OCI-LY7 (cell line): ENCODE measurements around the gene MYO16. TPM values are rescaled to one million over a fixed set of nuclear protein-coding genes. Genes with fewer than 3 reads are reported as not detected.

Source experiments
- BruUV-seq: library from RNA; stranded (reverse); fragments of 400-500 nt; replicated peaks from 2 replicates; lab custom pipeline; 2021; lab: Mats Ljungman, UMichigan
- CTCF ChIA-PET: fragments of 300-600 bp; sonication (Branson Sonifier 250); formaldehyde crosslinking; loops from one replicate; lab custom pipeline; 2022; ENCODE audit warnings: antibody characterized with exemption; ENCODE audit not compliant: unreplicated experiment; lab: Charles Lee
- POLR2A ChIA-PET: fragments of 300-600 bp; sonication (Branson Sonifier 250); formaldehyde crosslinking; loops from one replicate; lab custom pipeline; 2022; ENCODE audit warnings: antibody characterized with exemption; lab: Charles Lee
- DNase-seq: peaks from one replicate; pipeline ENCODE4 v3.0.0-alpha.2; 2015; ENCODE audit warnings: low spot score
- H2AFZ ChIP-seq: fragments of 200-600 bp; sonication (generic), shearing (Covaris generic); 2 replicates; pipeline ENCODE4 v1.6.1; 2014; ENCODE audit warnings: mild to moderate bottlenecking, antibody characterized with exemption, low read length, moderate library complexity
- H3K27ac ChIP-seq: fragments of 200-600 bp; sonication (generic); 2 replicates; pipeline ENCODE4 v1.5.1; 2014; ENCODE audit warnings: mixed run types, low read depth, mild to moderate bottlenecking, moderate library complexity, low read length, inconsistent platforms; ENCODE audit not compliant: poor library complexity, severe bottlenecking
- H3K36me3 ChIP-seq: fragments of 200-600 bp; sonication (generic); 2 replicates; pipeline ENCODE4 v1.6.1; 2014; ENCODE audit warnings: mild to moderate bottlenecking, antibody characterized with exemption, low read length, moderate library complexity, mixed read lengths; ENCODE audit not compliant: insufficient read depth
- H3K4me1 ChIP-seq: fragments of 200-600 bp; sonication (generic); 2 replicates; pipeline ENCODE4 v1.5.1; 2014; ENCODE audit warnings: mild to moderate bottlenecking, low read length; ENCODE audit not compliant: insufficient read depth, poor library complexity, severe bottlenecking
- H3K4me2 ChIP-seq: fragments of 200-600 bp; sonication (generic); 2 replicates; pipeline ENCODE4 v1.6.1; 2014; ENCODE audit warnings: mild to moderate bottlenecking, low read length
- H3K4me3 ChIP-seq: fragments of 200-600 bp; sonication (generic); 2 replicates; pipeline ENCODE4 v1.5.1; 2014; ENCODE audit warnings: mild to moderate bottlenecking, low read depth, low read length; ENCODE audit not compliant: poor library complexity, severe bottlenecking
- H3K79me2 ChIP-seq: fragments of 200-600 bp; sonication (generic); 2 replicates; pipeline ENCODE4 v1.6.1; 2016; ENCODE audit warnings: low read depth, mild to moderate bottlenecking, low read length, moderate library complexity, mixed read lengths; ENCODE audit not compliant: insufficient read depth
- H3K9me2 ChIP-seq: fragments of 200-600 bp; sonication (generic); 2 replicates; pipeline ENCODE4 v1.6.1; 2016; ENCODE audit warnings: mild to moderate bottlenecking, low read length, mixed read lengths; ENCODE audit not compliant: insufficient read depth
- H3K9me3 ChIP-seq: fragments of 200-600 bp; sonication (generic); 2 replicates; pipeline ENCODE4 v1.6.1; 2014; ENCODE audit warnings: mild to moderate bottlenecking, mixed run types, low read length, mixed read lengths
- H4K20me1 ChIP-seq: fragments of 200-600 bp; sonication (generic); 2 replicates; pipeline ENCODE4 v1.6.1; 2014; ENCODE audit warnings: mild to moderate bottlenecking, antibody characterized with exemption, low read length, moderate library complexity, mixed read lengths; ENCODE audit not compliant: insufficient read depth
- CTCF ChIP-seq: fragments of 200-600 bp; sonication (generic); conservative IDR thresholded peaks from 2 replicates; pipeline ENCODE4 v1.5.1; 2014; ENCODE audit warnings: mild to moderate bottlenecking, antibody characterized with exemption, low read length, moderate library complexity, mixed read lengths
- EZH2phosphoT487 ChIP-seq: fragments of 200-600 bp; sonication (generic); IDR thresholded peaks from 2 replicates; pipeline ENCODE4 v1.6.1; 2018; ENCODE audit warnings: low read depth, borderline replicate concordance, mild to moderate bottlenecking, mixed run types, antibody characterized with exemption, low read length, moderate library complexity, mixed read lengths
- intact Hi-C: fragments of 100-400 bp; cut with micrococcal nuclease; formaldehyde crosslinking; loops from one replicate; pipeline ENCODE4 v1.10.0; 2022; ENCODE audit not compliant: unreplicated experiment
- total RNA-seq, 2 experiments: library from RNA; depleted of rRNA in 1 of 2; stranded (reverse); fragments of >200 nt in 1 of 2; shearing (Covaris generic) in 1 of 2; gene quantifications; 2 replicates each; pipeline ENCODE4 v1.2.3, GENCODE V29; 2014 to 2022

MYO16 gene
- total RNA-seq, 2 experiments from 2014 or later: 0.06 TPM; not detected in 1

- Histone ChIP-seq H3K9me3 (no peaks in the 10 kb centered on the region), H3K4me2 (no peak overlapping the region), H3K36me3 (no peaks in the 10 kb centered on the region), H3K4me1 (no peaks in the 10 kb centered on the region), H3K79me2 (no peaks in the 10 kb centered on the region), H3K27ac (no peak overlapping the region), H2AFZ (no peak overlapping the region), H3K9me2 (no peaks in the 10 kb centered on the region), H3K4me3 (no peak overlapping the region), H4K20me1 (no peaks in the 10 kb centered on the region)
- BruUV-seq: no TSS peak
- DNase-seq: no peak
- TF ChIP-seq EZH2phosphoT487 (no peak), CTCF (no peak)
- intact Hi-C loops: no loop called here
- CTCF ChIA-PET: no interaction called here
- POLR2A ChIA-PET: no interaction called here
Measured at GRCh38 chr13:109254274-109254673, 624.9 kb downstream of the MYO16 start.

GRCh38 chr13:109255141-109255856, 625.9 kb downstream of the MYO16 start:
- no peak overlapping the region for H3K4me2 ChIP-seq
- BruUV-seq: no TSS peak
- intact Hi-C loops: no loop called here
- DNase-seq: no peak
- no peak for TF ChIP-seq EZH2phosphoT487
- no peak for TF ChIP-seq CTCF
- no peaks in the 10 kb centered on the region for H3K79me2 ChIP-seq
- no peaks in the 10 kb centered on the region for H3K9me3 ChIP-seq
- no peak overlapping the region for H3K27ac ChIP-seq
- CTCF ChIA-PET: no interaction called here
- H3K36me3 ChIP-seq: no peaks in the 10 kb centered on the region
- H2AFZ ChIP-seq: no peak overlapping the region
- H3K4me3 ChIP-seq: no peak overlapping the region
- H3K4me1 ChIP-seq: no peaks in the 10 kb centered on the region
- no peaks in the 10 kb centered on the region for H4K20me1 ChIP-seq
- POLR2A ChIA-PET: no interaction called here
- H3K9me2 ChIP-seq: no peaks in the 10 kb centered on the region
